Spleen (tissue), 7 donors: ENCODE results near the gene COL6A3.

Source experiments
- POLR2A ChIP-seq, 3 donors: fragments of 450-650 bp; IDR thresholded peaks; one replicate each; pipeline ENCODE4 v1.5.1; 2017; ENCODE audit warnings: antibody characterized with exemption in 3 of 3, mild to moderate bottlenecking in 1 of 3
- TF ChIP-seq, protein P1 (sequence below), 11 experiments: fragments of 200-600 bp in 7 of 11; fragments of 450-650 bp in 4 of 11; sonication (generic) in 4 of 11; IDR thresholded peaks in 8 of 11; conservative IDR thresholded peaks in 3 of 11; 1 replicate in 7 of 11; 2 replicates in 4 of 11; pipeline versions ENCODE4 v1.4.0 to v1.8.0; 2016 to 2021; ENCODE audit warnings: antibody characterized with exemption in 11 of 11, inconsistent platforms in 4 of 11, mild to moderate bottlenecking in 1 of 11
- donor health status: DM: no; HTN: no; CAD: no; lungs with moderate emphysema.
- donor health status: DM: no; HTN: no; CAD: no.
- donor health status: DM: no; HTN: no; CAD: no.

DNA sequence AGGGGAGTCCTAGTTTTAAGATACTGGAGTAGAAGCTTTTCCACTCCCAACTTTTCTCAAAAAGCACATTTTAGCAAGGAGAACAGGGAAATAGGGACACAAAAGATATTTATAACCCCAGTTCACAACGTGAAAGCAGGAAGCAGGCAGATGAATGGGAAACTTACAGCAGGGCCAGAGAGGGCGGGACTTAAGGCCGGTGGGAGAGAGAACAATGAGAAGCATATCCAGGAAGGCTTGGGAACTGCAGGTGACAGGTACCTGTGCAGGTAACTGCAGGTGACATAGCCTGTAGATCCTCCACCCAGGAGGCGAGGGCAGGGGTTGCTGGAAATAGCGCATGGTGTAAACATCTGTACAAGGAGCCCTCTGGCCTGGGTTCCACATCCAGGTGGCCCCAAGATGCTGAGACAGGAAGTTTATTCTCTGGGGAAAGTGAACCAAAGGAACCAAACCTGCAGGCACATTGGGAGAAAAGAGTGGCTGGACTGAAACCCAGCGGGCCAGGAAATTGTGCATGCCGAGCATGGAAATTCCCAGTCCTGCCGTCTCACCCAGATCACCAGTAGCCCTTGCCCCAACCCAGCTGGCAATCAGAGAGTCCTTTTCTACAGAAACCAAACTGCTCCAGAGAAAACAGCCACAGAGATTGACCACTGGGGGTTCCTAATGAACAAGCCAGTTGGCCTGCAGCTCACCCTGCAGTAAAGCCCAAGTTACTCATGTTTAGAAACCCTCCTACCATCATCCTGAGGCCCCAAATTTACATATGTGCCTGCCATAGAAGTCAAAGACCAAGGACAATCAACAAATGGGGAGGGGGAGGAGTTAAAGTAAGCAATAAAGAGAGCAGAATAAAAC lies 24.3 kb upstream of the COL6A3 start:
- TF ChIP-seq, protein P1, sequence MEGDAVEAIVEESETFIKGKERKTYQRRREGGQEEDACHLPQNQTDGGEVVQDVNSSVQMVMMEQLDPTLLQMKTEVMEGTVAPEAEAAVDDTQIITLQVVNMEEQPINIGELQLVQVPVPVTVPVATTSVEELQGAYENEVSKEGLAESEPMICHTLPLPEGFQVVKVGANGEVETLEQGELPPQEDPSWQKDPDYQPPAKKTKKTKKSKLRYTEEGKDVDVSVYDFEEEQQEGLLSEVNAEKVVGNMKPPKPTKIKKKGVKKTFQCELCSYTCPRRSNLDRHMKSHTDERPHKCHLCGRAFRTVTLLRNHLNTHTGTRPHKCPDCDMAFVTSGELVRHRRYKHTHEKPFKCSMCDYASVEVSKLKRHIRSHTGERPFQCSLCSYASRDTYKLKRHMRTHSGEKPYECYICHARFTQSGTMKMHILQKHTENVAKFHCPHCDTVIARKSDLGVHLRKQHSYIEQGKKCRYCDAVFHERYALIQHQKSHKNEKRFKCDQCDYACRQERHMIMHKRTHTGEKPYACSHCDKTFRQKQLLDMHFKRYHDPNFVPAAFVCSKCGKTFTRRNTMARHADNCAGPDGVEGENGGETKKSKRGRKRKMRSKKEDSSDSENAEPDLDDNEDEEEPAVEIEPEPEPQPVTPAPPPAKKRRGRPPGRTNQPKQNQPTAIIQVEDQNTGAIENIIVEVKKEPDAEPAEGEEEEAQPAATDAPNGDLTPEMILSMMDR (IDR thresholded peaks at IDR 0.05 in 8 of 11, conservative IDR thresholded peaks at IDR 0.05 in 3 of 11): no peak
- no peak for TF ChIP-seq POLR2A (IDR thresholded peaks at IDR 0.05)
